NCI-H460 (cell line): ENCODE measurements around the gene GZMA. TPM values are rescaled to one million over a fixed set of nuclear protein-coding genes. Genes with fewer than 3 reads are reported as not detected.
"Not testable (repeated sequence)": the region's sequence is repeated elsewhere in the genome, so short reads cannot be mapped to it uniquely, and the experiment has no call there.

ENCODE experiments used
- DNase-seq: peaks from one replicate; pipeline ENCODE4 v3.0.0-alpha.2; 2016; ENCODE audit warnings: low read depth; ENCODE audit errors: extremely low read depth
- total RNA-seq: library from RNA; depleted of rRNA; stranded (reverse); fragments of >200 nt; shearing (Covaris generic); gene quantifications from 2 replicates; pipeline ENCODE4 v1.2.3, GENCODE V29; 2014

The GZMA gene
- total RNA-seq, 1 experiment from 2014 or later, result not detected

GRCh38 chr5:55105976-55106375 is 3.5 kb downstream of the GZMA start:
- not testable (repeated sequence) for DNase-seq

DNA sequence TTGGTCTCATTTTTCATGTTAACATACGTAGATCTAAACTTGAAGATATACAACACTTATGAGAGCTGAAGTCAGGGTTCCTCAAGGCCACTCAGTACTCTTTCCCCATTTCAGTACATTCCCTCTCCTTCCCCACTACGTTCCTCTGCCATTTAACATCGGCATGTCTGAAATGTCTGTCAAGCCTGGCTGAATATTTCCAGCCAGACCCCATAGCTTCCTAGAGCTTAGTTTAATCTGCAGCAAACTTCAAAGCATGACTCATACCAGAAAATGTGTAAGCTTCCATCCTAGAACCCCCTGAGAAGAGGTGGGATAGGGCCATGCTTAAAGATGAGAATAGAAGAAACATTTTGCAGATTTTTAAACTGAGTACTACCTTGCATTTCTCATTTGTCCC is 6.2 kb downstream of the GZMA start:
- DNase-seq, result no peak

- no peak for DNase-seq
Measured at GRCh38 chr5:55110217-55110616, 7.8 kb downstream of the GZMA start.

DNA sequence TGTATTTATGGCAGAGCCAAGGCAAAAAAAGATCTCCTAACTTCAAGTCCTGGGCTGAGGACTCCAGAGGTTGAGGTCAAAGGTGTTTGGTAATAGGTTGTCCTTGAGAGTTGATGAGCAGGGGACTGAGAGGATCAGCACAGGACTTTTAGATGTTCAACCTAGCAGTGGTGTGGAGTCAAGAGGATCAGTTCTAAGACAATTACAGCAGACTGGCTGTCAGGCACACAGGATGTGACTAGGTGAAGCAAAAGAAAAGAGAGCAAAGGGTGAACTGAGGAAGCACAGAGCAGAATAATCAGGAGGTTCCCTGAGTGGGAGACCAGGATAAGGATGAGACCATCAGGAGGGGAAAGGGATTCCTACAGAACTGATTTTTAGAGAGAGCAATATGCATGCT is 10.9 kb downstream of the GZMA start:
- DNase-seq, result no peak

GRCh38 chr5:55114061-55114460 is 11.6 kb downstream of the GZMA start:
- no peak for DNase-seq

GRCh38 chr5:55123365-55123764 is 20.9 kb downstream of the GZMA start:
- DNase-seq, result no peak

- DNase-seq, result no peak
Measured at GRCh38 chr5:55134053-55134722, 31.7 kb downstream of the GZMA start.

GRCh38 chr5:55136521-55136920 is 34.1 kb downstream of the GZMA start:
- DNase-seq, result no peak

GRCh38 chr5:55140908-55141665 is 38.6 kb downstream of the GZMA start:
- DNase-seq, result no peak

DNA sequence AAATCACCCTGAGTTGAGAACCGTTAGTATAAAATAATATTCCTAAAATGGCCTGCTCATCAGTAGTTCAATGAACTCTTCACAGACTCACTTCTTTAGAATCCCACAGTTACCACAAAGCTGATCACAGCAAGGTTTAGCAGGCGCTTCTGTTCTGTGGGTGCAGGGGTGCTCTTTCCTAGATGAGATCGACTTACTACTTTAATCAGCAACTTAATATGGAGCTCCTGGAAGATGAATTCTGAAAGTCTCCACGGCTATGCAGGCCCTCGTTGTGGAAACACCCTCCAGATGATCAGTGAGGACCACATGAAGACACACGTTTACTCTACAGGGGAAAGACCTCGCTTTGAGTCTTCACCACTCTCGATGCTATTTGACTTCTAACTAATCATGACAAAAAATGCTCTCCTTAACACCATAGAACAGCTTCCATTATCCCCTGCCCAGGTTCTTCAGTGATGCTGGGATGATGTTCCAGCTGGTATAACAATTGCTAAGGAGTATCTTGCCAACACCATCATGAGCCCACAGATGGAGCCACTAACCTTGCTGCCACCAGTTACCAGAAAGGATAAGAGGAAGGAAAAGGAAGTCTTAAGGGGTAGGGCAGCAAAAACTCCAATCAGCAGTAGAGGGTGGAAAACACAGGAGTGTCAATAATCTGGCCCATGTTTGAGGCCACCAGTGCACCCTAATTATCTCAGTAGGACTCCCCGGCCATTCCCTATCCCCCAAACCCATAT is 39.7 kb downstream of the GZMA start:
- DNase-seq, result no peak

- no peak for DNase-seq
Measured at GRCh38 chr5:55143624-55144023, 41.2 kb downstream of the GZMA start.

- DNase-seq, result no peak
Measured at GRCh38 chr5:55146080-55146479, 43.6 kb downstream of the GZMA start.

DNA sequence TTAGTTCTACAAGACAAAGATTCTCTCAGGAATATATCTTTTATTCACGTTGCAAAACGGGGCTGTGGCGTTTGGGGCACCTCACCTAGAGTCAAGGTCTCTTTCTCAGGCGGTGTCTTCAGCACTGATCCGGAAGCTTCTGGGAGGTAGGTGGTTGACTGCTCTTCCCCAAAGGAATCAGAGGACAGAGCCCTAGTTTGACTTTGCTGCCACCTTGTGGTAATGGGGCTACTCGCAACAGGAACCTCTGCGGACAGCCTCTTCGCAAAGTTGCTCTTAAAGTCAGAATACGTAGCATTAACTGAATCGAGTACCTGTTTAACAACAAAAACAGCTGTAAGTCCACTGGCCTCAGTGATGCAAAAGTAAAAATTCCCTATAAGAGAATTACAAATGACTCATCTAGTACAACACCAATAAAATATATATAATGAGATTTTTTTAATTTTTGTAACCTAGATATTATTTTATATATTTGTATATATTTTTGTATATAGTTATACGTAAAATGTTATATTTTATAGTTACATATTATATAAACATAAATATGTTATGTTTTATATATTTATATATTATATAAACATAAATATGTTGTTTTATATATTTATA is 44.2 kb downstream of the GZMA start:
- peak; percentile 87 for DNase-seq

DNA sequence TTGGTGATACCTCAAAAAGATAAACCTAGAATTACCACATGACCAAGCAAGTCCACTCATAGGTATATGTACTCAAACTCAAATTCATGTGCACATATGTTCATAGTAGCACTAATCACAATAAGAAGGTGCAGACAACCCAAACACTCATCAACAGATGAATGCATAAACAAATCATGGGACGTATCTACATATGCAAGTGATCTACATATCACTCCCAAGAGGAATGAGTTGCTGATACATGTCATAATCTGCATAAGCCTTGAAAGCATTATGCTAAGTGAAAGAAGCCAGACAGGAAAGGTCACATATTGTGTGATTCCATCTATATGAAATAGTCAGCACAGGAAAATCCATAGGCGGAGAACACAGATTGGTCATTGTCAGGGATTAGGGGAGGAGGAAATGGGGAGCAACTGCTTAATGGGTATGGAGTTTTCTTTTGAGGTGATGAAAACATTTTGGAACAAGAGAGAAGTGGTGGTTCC is 46.9 kb downstream of the GZMA start:
- DNase-seq, result no peak

- DNase-seq, result no peak
Measured at GRCh38 chr5:55151923-55152842, 49.7 kb downstream of the GZMA start.

- DNase-seq, result no peak
Measured at GRCh38 chr5:55154873-55155272, 52.4 kb downstream of the GZMA start.
